HG02840 (cell line): ENCODE measurements around the gene FXYD6.
"Not testable (repeated sequence)": the region's sequence is repeated elsewhere in the genome, so short reads cannot be mapped to it uniquely, and the experiment has no call there.

ENCODE experiments used
- ATAC-seq: cut with Tn5 transposase; IDR thresholded peaks from one replicate; pipeline ENCODE4 v1.9.1; 2021; ENCODE audit warnings: mild to moderate bottlenecking, moderate library complexity, moderate number of reproducible peaks; ENCODE audit not compliant: unreplicated experiment, low FRiP score

FXYD6 gene

GRCh38 chr11:117820516-117820915, 55.9 kb downstream of the FXYD6 start:
- ATAC-seq = no peak

GRCh38 chr11:117820071-117820470, 56.4 kb downstream of the FXYD6 start:
- no peak for ATAC-seq

GRCh38 chr11:117819096-117820040, 57.1 kb downstream of the FXYD6 start:
- ATAC-seq = no peak

- ATAC-seq = no peak
Observed at GRCh38 chr11:117818041-117818873, 58.2 kb downstream of the FXYD6 start.

GRCh38 chr11:117817368-117818040, 59.0 kb downstream of the FXYD6 start:
- ATAC-seq = no peak

GRCh38 chr11:117816846-117817367, 59.6 kb downstream of the FXYD6 start:
- ATAC-seq = no peak

- no peak for ATAC-seq
Observed at GRCh38 chr11:117816151-117816741, 60.2 kb downstream of the FXYD6 start.

- peak; percentile 48 for ATAC-seq
Observed at GRCh38 chr11:117815262-117815803, 61.1 kb downstream of the FXYD6 start.

GRCh38 chr11:117814766-117815261, 61.6 kb downstream of the FXYD6 start:
- ATAC-seq = peak; percentile 42

GRCh38 chr11:117814204-117814765, 62.2 kb downstream of the FXYD6 start:
- peak; percentile 5 for ATAC-seq

- ATAC-seq = not testable (repeated sequence)
Observed at GRCh38 chr11:117810056-117810451, 66.4 kb downstream of the FXYD6 start.

GRCh38 chr11:117809236-117810055, 67.0 kb downstream of the FXYD6 start:
- no peak for ATAC-seq

- ATAC-seq = no peak
Observed at GRCh38 chr11:117808784-117809183, 67.7 kb downstream of the FXYD6 start.

GRCh38 chr11:117807482-117808327, 68.8 kb downstream of the FXYD6 start:
- no peak for ATAC-seq

- no peak for ATAC-seq
Observed at GRCh38 chr11:117806846-117807245, 69.6 kb downstream of the FXYD6 start.

- no peak for ATAC-seq
Observed at GRCh38 chr11:117805045-117805444, 71.4 kb downstream of the FXYD6 start.

GRCh38 chr11:117803896-117804295, 72.6 kb downstream of the FXYD6 start:
- no peak for ATAC-seq

- ATAC-seq = no peak
Observed at GRCh38 chr11:117799634-117800033, 76.8 kb downstream of the FXYD6 start.
